ENCODE measurements around the gene SYNPO2L. TPM values are rescaled to one million over a fixed set of nuclear protein-coding genes. Genes with fewer than 3 reads are reported as not detected.

The SYNPO2L gene
- total and polyA plus RNA-seq, 9 of the 15 experiments (the other 6 are each of a cell fraction or from before 2014, with no cell fraction given): 0.03 to 0.07 TPM; not detected in 7

DNA sequence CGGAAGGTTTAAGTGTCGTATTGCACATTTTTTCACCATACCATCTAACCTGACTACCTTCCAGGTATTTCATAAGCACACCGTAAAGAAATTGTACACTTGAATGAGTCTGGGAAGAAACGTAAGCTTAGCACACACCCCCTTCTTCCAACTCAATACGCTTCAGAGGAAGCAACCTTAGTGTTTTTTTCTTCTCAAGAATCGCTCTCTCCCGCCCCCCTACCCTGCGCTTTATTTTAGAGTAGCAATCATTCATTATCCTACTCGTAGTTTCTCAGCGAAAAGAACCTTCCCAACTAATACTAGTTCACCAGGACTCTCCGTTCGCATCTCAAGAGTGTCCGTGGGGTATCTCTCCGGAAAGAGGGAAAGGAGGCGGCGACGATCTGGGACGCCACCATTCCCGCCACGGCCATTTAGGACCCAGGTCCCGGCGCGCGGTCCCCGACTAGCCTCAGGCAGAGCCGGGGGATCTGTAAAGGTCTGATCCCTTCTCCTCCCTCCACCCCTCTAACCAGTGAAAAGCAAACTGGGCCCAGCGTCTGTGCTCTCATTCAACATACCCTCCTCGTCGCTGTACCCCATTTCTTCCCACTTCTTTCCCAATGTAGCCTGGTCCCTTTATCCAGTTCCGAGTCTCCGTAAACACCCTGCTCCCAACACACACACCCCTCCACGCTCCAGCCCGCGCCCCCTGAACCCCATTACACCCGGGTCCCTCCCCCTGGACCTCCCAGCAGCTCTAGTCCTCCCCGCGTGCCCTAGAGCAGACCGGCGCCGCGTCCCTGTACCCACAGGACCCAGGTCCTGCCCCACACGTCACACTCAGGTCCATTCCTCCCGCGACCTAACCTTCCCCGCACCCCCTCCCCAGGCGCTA is 30.6 kb downstream of the SYNPO2L start:
- Histone ChIP-seq H3K9ac (ENCODE audit: insufficient read depth in 1 of 2, low read depth in 2 of 2, low read length in 2 of 2) (peak overlapping the region; percentile 93 to 99), H3K36me3 (ENCODE audit: control insufficient read depth, insufficient read depth, low read length) (no peaks in the 10 kb centered on the region), H3K9me3 (replicated peaks; ENCODE audit: control insufficient read depth, insufficient read depth, low read depth, low read length) (no peaks in the 10 kb centered on the region), H3K4me1 (replicated peaks in 1 of 2; ENCODE audit: control insufficient read depth in 2 of 2, insufficient read depth in 2 of 2, low read length in 2 of 2) (peaks cover 7 to 14% of the 10 kb centered on the region in 2 experiments; a peak in 4 of 5 replicates), H3K27ac (ENCODE audit: extremely low read depth, low read depth, low read length) (peak overlapping the region; percentile 87), H3K27me3 (ENCODE audit: control insufficient read depth in 2 of 2, insufficient read depth in 2 of 2, low read length in 2 of 2) (no peaks in the 10 kb centered on the region), H3K4me3 (peak overlapping the region; percentile 86), H2AFZ (ENCODE audit: low read depth, low read length) (peak overlapping the region; percentile 96), H4K20me1 (replicated peaks; ENCODE audit: control insufficient read depth, insufficient read depth, low read length) (no peaks in the 10 kb centered on the region), H3K79me2 (ENCODE audit: control insufficient read depth, insufficient read depth, low read length) (peaks cover 33% of the 10 kb centered on the region), H3K4me2 (ENCODE audit: insufficient read depth, low read length) (peak overlapping the region; percentile 95), H3K9me1 (ENCODE audit: control insufficient read depth, insufficient read depth, low read length) (no peaks in the 10 kb centered on the region)
- FAIRE-seq: peak; percentile 48
- POLR2A ChIA-PET: interaction anchor here (0.5 to 2.5 kb wide), 21 partner anchors 10 to 1274 kb away, joined by 3 to 18 read pairs (median 3); partner anchors contain the start of genes CHCHD1, MYOZ1, PPP3CB and USP54
- DNase-seq (ENCODE audit: extremely low read depth in 1 of 4, low spot score in 3 of 4): peak; percentile 69 to 74 (median 72)
- WGBS (ENCODE audit: insufficient coverage, low coverage, missing lambda C conversion rate): under 1% methylated on average over 45 of the region's 46 CpGs
- CTCF ChIA-PET (ENCODE audit: low intra/inter-chr PET ratio): interaction anchor here (0.6 kb wide), 1 partner anchor 96 kb away, joined by 3 read pairs; no protein-coding TSS in a partner anchor
- peak; percentile 67 for ATAC-seq
- intact Hi-C loops (cut with micrococcal nuclease) (loop anchor here (5.0 kb wide), 2 partner anchors 33 to 98 kb away; partner anchors contain the start of gene USP54), in situ Hi-C loops (cut with MboI) (no loop called here)
- no TSS peak for BruUV-seq (replicated peaks)
- TF ChIP-seq NCOA4 (IDR thresholded peaks at IDR 0.05; ENCODE audit: partially characterized antibody): peak; percentile 37
- TF ChIP-seq TSC22D4 (tag; IDR thresholded peaks at IDR 0.05): no peak
- 0 out of 2 replicates have a peak, but pooled peaks have one; percentile 46 for TF ChIP-seq BCOR (IDR thresholded peaks at IDR 0.05)
- TF ChIP-seq TRIM24 (IDR thresholded peaks at IDR 0.05): peak in 1 of 2 experiments; percentile 13; a peak in 1 of 4 replicates
- TF ChIP-seq, protein P1, sequence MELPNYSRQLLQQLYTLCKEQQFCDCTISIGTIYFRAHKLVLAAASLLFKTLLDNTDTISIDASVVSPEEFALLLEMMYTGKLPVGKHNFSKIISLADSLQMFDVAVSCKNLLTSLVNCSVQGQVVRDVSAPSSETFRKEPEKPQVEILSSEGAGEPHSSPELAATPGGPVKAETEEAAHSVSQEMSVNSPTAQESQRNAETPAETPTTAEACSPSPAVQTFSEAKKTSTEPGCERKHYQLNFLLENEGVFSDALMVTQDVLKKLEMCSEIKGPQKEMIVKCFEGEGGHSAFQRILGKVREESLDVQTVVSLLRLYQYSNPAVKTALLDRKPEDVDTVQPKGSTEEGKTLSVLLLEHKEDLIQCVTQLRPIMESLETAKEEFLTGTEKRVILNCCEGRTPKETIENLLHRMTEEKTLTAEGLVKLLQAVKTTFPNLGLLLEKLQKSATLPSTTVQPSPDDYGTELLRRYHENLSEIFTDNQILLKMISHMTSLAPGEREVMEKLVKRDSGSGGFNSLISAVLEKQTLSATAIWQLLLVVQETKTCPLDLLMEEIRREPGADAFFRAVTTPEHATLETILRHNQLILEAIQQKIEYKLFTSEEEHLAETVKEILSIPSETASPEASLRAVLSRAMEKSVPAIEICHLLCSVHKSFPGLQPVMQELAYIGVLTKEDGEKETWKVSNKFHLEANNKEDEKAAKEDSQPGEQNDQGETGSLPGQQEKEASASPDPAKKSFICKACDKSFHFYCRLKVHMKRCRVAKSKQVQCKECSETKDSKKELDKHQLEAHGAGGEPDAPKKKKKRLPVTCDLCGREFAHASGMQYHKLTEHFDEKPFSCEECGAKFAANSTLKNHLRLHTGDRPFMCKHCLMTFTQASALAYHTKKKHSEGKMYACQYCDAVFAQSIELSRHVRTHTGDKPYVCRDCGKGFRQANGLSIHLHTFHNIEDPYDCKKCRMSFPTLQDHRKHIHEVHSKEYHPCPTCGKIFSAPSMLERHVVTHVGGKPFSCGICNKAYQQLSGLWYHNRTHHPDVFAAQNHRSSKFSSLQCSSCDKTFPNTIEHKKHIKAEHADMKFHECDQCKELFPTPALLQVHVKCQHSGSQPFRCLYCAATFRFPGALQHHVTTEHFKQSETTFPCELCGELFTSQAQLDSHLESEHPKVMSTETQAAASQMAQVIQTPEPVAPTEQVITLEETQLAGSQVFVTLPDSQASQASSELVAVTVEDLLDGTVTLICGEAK (IDR thresholded peaks at IDR 0.05): peak; percentile 10; the same call in 1 of the 2 replicates
- TF ChIP-seq, protein P1 (CRISPR knock-in tag; IDR thresholded peaks at IDR 0.05): no peak
- peak; percentile 32; the same call in 1 of the 2 replicates for TF ChIP-seq TCF7 (IDR thresholded peaks at IDR 0.05; ENCODE audit: borderline replicate concordance)
- peak; percentile 16; the same call in 1 of the 2 replicates for TF ChIP-seq DPF2 (IDR thresholded peaks at IDR 0.05)
